ENCODE measurements around the gene CFAP99. TPM values are rescaled to one million over a fixed set of nuclear protein-coding genes. Genes with fewer than 3 reads are reported as not detected.
"Not testable (repeated sequence)": the region's sequence is repeated elsewhere in the genome, so short reads cannot be mapped to it uniquely, and the experiment has no call there.

CFAP99 gene
- total RNA-seq: not detected

DNA sequence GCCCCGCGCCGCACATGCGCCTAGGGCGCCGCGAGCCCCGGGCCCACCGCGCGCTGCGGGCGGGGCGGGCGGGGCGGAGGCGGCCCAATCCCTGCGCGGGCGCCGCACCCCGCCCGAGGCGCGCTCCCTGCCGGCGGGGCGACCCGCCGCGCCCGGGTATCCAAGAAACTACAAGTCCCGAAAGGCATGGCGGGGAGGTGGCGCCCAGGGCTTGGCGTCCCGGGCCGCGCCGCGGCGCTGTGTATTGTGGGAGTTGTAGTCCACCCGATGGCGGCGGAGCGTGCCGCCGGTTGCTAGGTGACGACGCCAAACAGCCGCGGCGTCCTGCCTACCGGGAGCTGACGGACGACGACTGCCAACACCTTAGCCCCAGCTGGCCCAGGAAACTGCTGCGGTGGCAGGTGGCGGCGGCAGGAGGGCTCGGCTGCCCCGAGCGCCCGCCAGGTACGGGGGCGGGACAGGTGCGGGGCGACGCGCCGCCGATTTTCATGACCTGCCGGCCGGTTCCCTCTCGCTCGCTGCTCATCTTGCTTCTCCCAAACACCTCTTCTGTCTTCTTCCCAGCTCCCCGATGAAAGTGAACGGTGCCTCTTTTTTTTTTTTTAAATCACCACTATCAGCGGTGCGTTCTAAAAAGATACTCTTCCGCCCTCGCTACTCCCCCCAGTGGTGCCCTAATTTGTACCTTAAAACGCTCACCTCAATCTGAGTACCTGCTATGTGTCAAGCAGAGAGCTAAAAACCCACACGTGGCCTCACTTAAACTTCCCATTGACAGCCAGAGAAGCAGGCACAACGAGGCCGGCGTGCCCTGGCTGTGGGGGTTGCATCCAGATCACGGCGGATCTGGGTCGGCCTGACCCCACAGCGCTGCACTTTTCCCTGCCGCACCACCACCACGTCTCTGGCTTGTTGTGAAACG lies at the start of gene CFAP99:
Gene CFAP99 (plus strand): TSS at position 306 of the 922 bp plus-strand sequence.
- ATAC-seq (peak; percentile 93 to 94), DNase-seq (peak; percentile 98)
- Mint-ChIP-seq H3K27me3 (ENCODE audit: low read depth) (peaks cover 18% of the 10 kb centered on the region), H3K4me1 (ENCODE audit: low read depth) (peaks cover 37% of the 10 kb centered on the region), H3K9me3 (no peaks in the 10 kb centered on the region), H3K4me3 (peak within 1 kb of the TSS; percentile 94), H3K36me3 (ENCODE audit: insufficient read depth) (no peaks in the 10 kb centered on the region)

DNA sequence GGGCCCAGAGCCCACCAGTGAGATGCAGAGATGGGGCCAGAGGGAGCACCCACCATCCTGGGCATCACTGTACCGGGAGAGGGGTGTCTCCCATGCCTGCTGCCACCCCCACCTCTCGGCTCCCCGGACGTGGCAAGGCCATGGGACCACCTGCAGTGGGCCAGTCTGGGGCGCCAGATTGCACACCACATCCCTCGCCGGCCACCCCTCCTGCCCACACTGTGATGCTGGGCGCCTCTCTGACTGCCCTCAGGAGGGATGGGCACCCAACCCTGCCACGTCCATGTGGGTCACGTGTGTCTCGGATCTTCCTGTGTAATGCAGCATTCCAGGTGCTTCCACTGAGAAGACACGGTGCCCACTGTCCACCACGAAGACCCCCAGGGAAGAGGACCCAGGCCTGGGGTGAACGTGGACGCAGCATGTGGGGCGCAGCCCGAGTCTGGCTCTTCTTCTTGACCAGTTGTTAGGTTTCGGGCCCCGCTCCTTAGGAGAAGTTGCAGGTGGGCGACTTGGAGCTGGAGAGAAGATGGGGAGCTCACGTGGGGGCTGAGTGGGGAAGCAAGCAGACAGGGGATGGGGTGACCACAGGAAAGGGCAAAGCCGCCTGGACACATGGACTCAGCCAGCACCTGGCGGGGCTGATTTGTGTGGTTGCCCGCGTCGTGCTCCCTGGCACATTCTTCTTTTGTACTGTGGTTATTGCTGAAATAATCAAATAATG lies 48.0 kb upstream of the CFAP99 start:
- Mint-ChIP-seq H3K4me3 (no peak overlapping the region), H3K9me3 (peaks cover 5% of the 10 kb centered on the region), H3K27me3 (ENCODE audit: low read depth) (no peaks in the 10 kb centered on the region), H3K4me1 (ENCODE audit: low read depth) (no peaks in the 10 kb centered on the region), H3K36me3 (ENCODE audit: insufficient read depth) (peaks cover 10% of the 10 kb centered on the region)
- ATAC-seq (no peak), DNase-seq (no peak)

DNA sequence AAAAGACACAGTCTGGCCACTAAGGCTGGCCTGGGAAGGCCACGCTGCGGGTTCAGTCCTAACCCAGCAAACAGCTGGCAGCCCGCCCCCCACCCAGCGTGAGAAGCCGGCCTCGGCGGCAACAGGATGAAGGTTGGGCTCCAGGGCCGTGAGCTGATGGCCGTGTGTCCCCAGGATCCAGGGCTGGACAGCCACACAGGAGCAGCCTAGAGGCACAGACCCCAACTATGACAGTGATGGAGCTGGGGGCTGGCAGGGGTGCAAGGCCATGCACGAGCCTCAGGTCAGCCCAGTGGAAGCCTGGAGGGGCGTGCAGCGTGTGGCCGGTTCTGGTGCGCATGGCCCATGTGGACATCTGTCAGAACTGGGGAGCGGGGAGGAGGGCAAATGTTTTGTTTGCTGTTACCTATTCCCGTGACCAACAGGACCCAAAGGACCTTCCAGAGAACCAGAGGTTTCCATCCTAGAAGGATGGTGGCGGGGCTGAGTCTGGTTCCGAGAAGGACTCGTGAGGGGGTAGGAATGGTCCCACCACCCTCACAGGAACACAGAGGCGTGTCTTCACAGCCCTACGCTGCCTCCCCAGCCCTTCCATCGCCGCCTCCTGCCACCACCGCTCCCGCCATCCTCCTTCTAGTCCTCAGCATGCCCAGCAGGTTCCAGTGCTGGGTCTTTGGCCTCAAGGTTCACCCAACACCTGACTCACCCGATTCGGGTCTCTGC lies 46.8 kb upstream of the CFAP99 start:
- H3K27me3 Mint-ChIP-seq (ENCODE audit: low read depth): no peaks in the 10 kb centered on the region
- no peak overlapping the region for H3K4me3 Mint-ChIP-seq
- peaks cover 10% of the 10 kb centered on the region for H3K36me3 Mint-ChIP-seq (ENCODE audit: insufficient read depth)
- no peaks in the 10 kb centered on the region for H3K4me1 Mint-ChIP-seq (ENCODE audit: low read depth)
- ATAC-seq (no peak), DNase-seq (no peak)
- H3K9me3 Mint-ChIP-seq: peaks cover 5% of the 10 kb centered on the region

- H3K4me3 Mint-ChIP-seq: no peak overlapping the region
- no peaks in the 10 kb centered on the region for H3K27me3 Mint-ChIP-seq (ENCODE audit: low read depth)
- H3K4me1 Mint-ChIP-seq (ENCODE audit: low read depth): no peaks in the 10 kb centered on the region
- peaks cover 5% of the 10 kb centered on the region for H3K9me3 Mint-ChIP-seq
- no peak for ATAC-seq
- no peak for DNase-seq
- H3K36me3 Mint-ChIP-seq (ENCODE audit: insufficient read depth): peaks cover 10% of the 10 kb centered on the region
Observed at GRCh38 chr4:2372488-2373030, 46.2 kb upstream of the CFAP99 start.

- peaks cover 2% of the 10 kb centered on the region for H3K4me1 Mint-ChIP-seq (ENCODE audit: low read depth)
- ATAC-seq (no peak), DNase-seq (no peak)
- H3K36me3 Mint-ChIP-seq (ENCODE audit: insufficient read depth): peaks cover 13% of the 10 kb centered on the region
- H3K4me3 Mint-ChIP-seq: no peak overlapping the region
- no peaks in the 10 kb centered on the region for H3K27me3 Mint-ChIP-seq (ENCODE audit: low read depth)
- peaks cover 5% of the 10 kb centered on the region for H3K9me3 Mint-ChIP-seq
Observed at GRCh38 chr4:2373532-2373931, 45.2 kb upstream of the CFAP99 start.

DNA sequence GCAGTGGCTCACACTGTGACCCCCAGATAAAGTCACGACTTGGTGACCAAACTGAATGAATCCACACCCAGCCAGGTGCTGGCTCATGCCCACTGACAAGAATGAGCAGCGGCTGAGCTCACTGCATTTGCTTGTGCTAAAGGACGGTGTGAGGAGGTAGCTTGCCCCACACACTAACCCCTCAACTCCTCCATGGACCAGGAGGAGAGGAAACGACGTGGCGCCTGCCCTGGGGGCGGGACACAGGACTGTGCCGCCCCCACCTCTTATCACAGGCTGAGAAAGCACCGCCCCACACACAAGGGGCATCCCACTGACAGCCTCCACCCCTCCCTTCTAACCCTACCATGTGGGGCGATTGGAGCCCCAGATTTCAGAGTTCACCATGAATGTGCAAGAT lies 43.3 kb upstream of the CFAP99 start:
- no peak for DNase-seq
- H3K27me3 Mint-ChIP-seq (ENCODE audit: low read depth): no peaks in the 10 kb centered on the region
- no peak overlapping the region for H3K4me3 Mint-ChIP-seq
- ATAC-seq: no peak
- no peaks in the 10 kb centered on the region for H3K9me3 Mint-ChIP-seq
- peaks cover 8% of the 10 kb centered on the region for H3K36me3 Mint-ChIP-seq (ENCODE audit: insufficient read depth)
- peaks cover 3% of the 10 kb centered on the region for H3K4me1 Mint-ChIP-seq (ENCODE audit: low read depth)

- H3K4me3 Mint-ChIP-seq: no peak overlapping the region
- no peaks in the 10 kb centered on the region for H3K9me3 Mint-ChIP-seq
- no peak for ATAC-seq
Observed at GRCh38 chr4:2377241-2377640, 41.5 kb upstream of the CFAP99 start.

GRCh38 chr4:2378401-2378800 lies 40.4 kb upstream of the CFAP99 start:
- Mint-ChIP-seq H3K9me3 (no peaks in the 10 kb centered on the region), H3K4me3 (no peak overlapping the region), H3K27me3 (ENCODE audit: low read depth) (no peaks in the 10 kb centered on the region), H3K36me3 (ENCODE audit: insufficient read depth) (peaks cover 10% of the 10 kb centered on the region), H3K4me1 (ENCODE audit: low read depth) (peaks cover 12% of the 10 kb centered on the region)
- ATAC-seq (no peak), DNase-seq (no peak)

More at GRCh38 chr4:2377241-2377640, 41.5 kb upstream of the CFAP99 start:
- DNase-seq: no peak
- Mint-ChIP-seq H3K4me1 (ENCODE audit: low read depth) (peaks cover 3% of the 10 kb centered on the region), H3K36me3 (ENCODE audit: insufficient read depth) (peaks cover 8% of the 10 kb centered on the region), H3K27me3 (ENCODE audit: low read depth) (no peaks in the 10 kb centered on the region)

- Mint-ChIP-seq H3K4me3 (no peak overlapping the region), H3K4me1 (ENCODE audit: low read depth) (peaks cover 17% of the 10 kb centered on the region), H3K27me3 (ENCODE audit: low read depth) (no peaks in the 10 kb centered on the region), H3K9me3 (no peaks in the 10 kb centered on the region), H3K36me3 (ENCODE audit: insufficient read depth) (peaks cover 9% of the 10 kb centered on the region)
- DNase-seq: no peak
- no peak for ATAC-seq
Observed at GRCh38 chr4:2378898-2379297, 39.9 kb upstream of the CFAP99 start.

DNA sequence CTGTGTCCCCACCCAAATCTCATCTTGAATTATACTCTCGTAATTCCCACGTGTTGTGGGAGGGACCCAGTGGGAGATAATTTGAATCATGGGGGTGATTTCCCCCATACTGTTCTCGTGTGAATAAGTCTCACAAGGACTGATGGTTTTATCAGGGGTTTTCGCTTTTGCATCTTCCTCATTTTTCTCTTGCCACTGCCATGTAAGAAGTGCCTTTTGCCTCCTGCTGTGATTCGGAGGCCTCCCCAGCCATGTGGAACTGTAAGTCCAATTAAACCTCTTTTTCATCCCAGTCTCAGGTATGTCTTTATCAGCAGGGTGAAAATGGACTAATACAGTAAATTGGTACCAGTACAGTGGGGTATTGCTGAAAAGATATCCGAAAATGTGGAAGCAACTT lies 38.2 kb upstream of the CFAP99 start:
- ATAC-seq; H3K36me3 Mint-ChIP-seq (ENCODE audit: insufficient read depth); DNase-seq; H3K4me3 Mint-ChIP-seq; H3K9me3 Mint-ChIP-seq; H3K27me3 Mint-ChIP-seq (ENCODE audit: low read depth): not testable (repeated sequence)
- H3K4me1 Mint-ChIP-seq (ENCODE audit: low read depth): peaks cover 21% of the 10 kb centered on the region

DNA sequence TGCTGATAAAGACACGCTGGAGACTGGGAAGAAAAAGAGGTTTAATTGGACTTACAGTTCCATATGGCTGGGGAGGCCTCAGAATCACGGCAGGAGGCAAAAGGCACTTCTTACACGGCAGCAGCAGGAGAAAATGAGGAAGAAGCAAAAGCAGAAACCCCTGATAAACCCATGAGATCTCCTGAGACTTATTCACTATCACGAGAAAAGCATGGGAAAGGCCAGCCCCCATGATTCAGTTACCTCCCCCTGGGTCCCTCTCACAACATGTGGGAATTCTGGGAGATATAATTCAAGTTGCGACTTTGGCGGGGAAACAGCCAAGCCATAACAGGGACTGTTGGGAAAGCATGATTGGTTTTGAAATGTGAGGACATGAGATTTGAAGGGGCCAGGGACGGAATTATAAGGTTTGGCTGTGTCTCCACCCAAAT lies 36.0 kb upstream of the CFAP99 start:
- not testable (repeated sequence) for H3K4me3 Mint-ChIP-seq; H3K36me3 Mint-ChIP-seq (ENCODE audit: insufficient read depth); DNase-seq; H3K27me3 Mint-ChIP-seq (ENCODE audit: low read depth); ATAC-seq; H3K9me3 Mint-ChIP-seq
- H3K4me1 Mint-ChIP-seq (ENCODE audit: low read depth): peaks cover 21% of the 10 kb centered on the region

DNA sequence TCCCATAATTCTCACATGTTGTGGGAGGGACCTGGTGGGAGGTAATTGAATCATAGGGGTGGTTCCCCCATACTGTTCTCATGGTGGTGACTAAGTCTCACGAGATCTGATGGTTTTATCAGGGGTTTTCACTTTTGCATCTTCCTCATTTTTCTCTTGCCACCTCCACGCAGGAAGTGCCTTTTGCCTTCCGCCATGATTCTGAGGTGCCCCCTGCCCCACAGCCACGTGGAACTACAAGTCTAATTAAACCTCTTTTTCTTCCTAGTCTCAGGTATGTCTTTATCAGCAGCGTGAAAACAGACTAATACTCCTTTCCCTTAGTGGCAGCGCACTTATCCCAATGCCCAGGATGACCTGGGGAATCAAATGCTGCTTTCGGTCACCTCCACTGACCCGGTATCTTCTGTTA lies 35.5 kb upstream of the CFAP99 start:
- H3K4me3 Mint-ChIP-seq; H3K9me3 Mint-ChIP-seq; H3K36me3 Mint-ChIP-seq (ENCODE audit: insufficient read depth); H3K27me3 Mint-ChIP-seq (ENCODE audit: low read depth); DNase-seq: not testable (repeated sequence)
- H3K4me1 Mint-ChIP-seq (ENCODE audit: low read depth): peaks cover 21% of the 10 kb centered on the region
- peak in 1 of 2 donors; percentile 35 for ATAC-seq

- Mint-ChIP-seq H3K27me3 (ENCODE audit: low read depth) (no peaks in the 10 kb centered on the region), H3K9me3 (no peaks in the 10 kb centered on the region), H3K4me1 (ENCODE audit: low read depth) (peaks cover 22% of the 10 kb centered on the region), H3K4me3 (no peak overlapping the region), H3K36me3 (ENCODE audit: insufficient read depth) (peaks cover 3% of the 10 kb centered on the region)
- ATAC-seq: no peak
- no peak for DNase-seq
Observed at GRCh38 chr4:2383760-2384159, 35.0 kb upstream of the CFAP99 start.

- Mint-ChIP-seq H3K9me3 (no peaks in the 10 kb centered on the region), H3K27me3 (ENCODE audit: low read depth) (no peaks in the 10 kb centered on the region), H3K4me3 (no peak overlapping the region), H3K36me3 (ENCODE audit: insufficient read depth) (peaks cover 3% of the 10 kb centered on the region), H3K4me1 (ENCODE audit: low read depth) (peaks cover 26% of the 10 kb centered on the region)
- DNase-seq (no peak), ATAC-seq (no peak)
Observed at GRCh38 chr4:2384245-2384644, 34.5 kb upstream of the CFAP99 start.

Data from activated T-cell treated with anti-CD3 and anti-CD28 coated beads, Interleukin-2, amount 50 U/mL, for 4 hours (primary cell).